Right atrium auricular region (tissue), 2 donors: ENCODE measurements around the gene TGM5. TPM values are rescaled to one million over a fixed set of nuclear protein-coding genes. Genes with fewer than 3 reads are reported as not detected.

Experiments
- DNase-seq: peaks from one replicate; pipeline ENCODE4 v3.0.0-alpha.2; 2019; ENCODE audit warnings: low spot score
- H3K27ac ChIP-seq, 2 donors: fragments of 200-600 bp; sonication (generic); 1 replicate in 1 of 2; 2 replicates in 1 of 2; pipeline ENCODE4 v1.5.1; 2016 to 2019
- H3K27me3 ChIP-seq, 2 donors: fragments of 200-600 bp; sonication (generic); one replicate each; pipeline versions ENCODE4 v1.5.1 to v1.6.0; 2017 to 2019
- H3K36me3 ChIP-seq: fragments of 200-600 bp; sonication (generic); one replicate; pipeline ENCODE4 v1.5.1; 2016
- H3K4me1 ChIP-seq, 2 donors: fragments of 200-600 bp; sonication (generic); one replicate each; pipeline versions ENCODE4 v1.5.1 to v1.6.0; 2017 to 2019
- H3K4me3 ChIP-seq, 2 donors: fragments of 200-600 bp; sonication (generic); 1 replicate in 1 of 2; 2 replicates in 1 of 2; pipeline ENCODE4 v1.5.1; 2017 to 2019; ENCODE audit warnings: mild to moderate bottlenecking in 1 of 2, moderate library complexity in 1 of 2
- H3K9me3 ChIP-seq, 2 donors: fragments of 200-600 bp; sonication (generic); one replicate each; pipeline ENCODE4 v1.5.1; 2019
- CTCF ChIP-seq, 2 donors: fragments of 200-600 bp; sonication (generic); IDR thresholded peaks; one replicate each; pipeline ENCODE4 v1.5.1; 2019; ENCODE audit warnings: antibody characterized with exemption in 2 of 2
- total RNA-seq, 2 donors: library from RNA; depleted of rRNA; stranded (reverse); fragments of >200 nt; gene quantifications; one replicate each; pipeline ENCODE4 v1.1.0, GENCODE V29; 2016

Gene TGM5
- total RNA-seq, 2 donors from 2014 or later = 0.15 TPM; not detected in 1

GRCh38 chr15:43286074-43286473 is 19.3 kb upstream of the TGM5 start:
- Histone ChIP-seq H3K27ac (no peak overlapping the region), H3K4me1 (no peaks in the 10 kb centered on the region), H3K36me3 (no peaks in the 10 kb centered on the region), H3K27me3 (no peaks in the 10 kb centered on the region), H3K9me3 (no peaks in the 10 kb centered on the region), H3K4me3 (no peak overlapping the region)
- DNase-seq = peak; percentile 53
- TF ChIP-seq CTCF (IDR thresholded peaks at IDR 0.05) = no peak

GRCh38 chr15:43285609-43286037 is 18.9 kb upstream of the TGM5 start:
- Histone ChIP-seq H3K27ac (no peak overlapping the region), H3K4me3 (no peak overlapping the region), H3K4me1 (no peaks in the 10 kb centered on the region), H3K36me3 (no peaks in the 10 kb centered on the region), H3K27me3 (no peaks in the 10 kb centered on the region), H3K9me3 (no peaks in the 10 kb centered on the region)
- peak; percentile 82 to 84 for TF ChIP-seq CTCF (IDR thresholded peaks at IDR 0.05)
- peak; percentile 59 for DNase-seq

- Histone ChIP-seq H3K27me3 (no peaks in the 10 kb centered on the region), H3K27ac (no peak overlapping the region), H3K36me3 (no peaks in the 10 kb centered on the region), H3K4me3 (no peak overlapping the region), H3K4me1 (no peaks in the 10 kb centered on the region), H3K9me3 (no peaks in the 10 kb centered on the region)
- no peak for TF ChIP-seq CTCF (IDR thresholded peaks at IDR 0.05)
- DNase-seq = no peak
Observed at GRCh38 chr15:43283526-43283925, 16.8 kb upstream of the TGM5 start.

- no peak for DNase-seq
- Histone ChIP-seq H3K36me3 (no peaks in the 10 kb centered on the region), H3K27ac (no peak overlapping the region), H3K4me3 (no peak overlapping the region), H3K27me3 (no peaks in the 10 kb centered on the region), H3K4me1 (no peaks in the 10 kb centered on the region), H3K9me3 (no peaks in the 10 kb centered on the region)
- no peak for TF ChIP-seq CTCF (IDR thresholded peaks at IDR 0.05)
Observed at GRCh38 chr15:43281926-43282602, 15.3 kb upstream of the TGM5 start.

GRCh38 chr15:43280996-43281395 is 14.3 kb upstream of the TGM5 start:
- Histone ChIP-seq H3K27me3 (no peaks in the 10 kb centered on the region), H3K27ac (no peak overlapping the region), H3K36me3 (no peaks in the 10 kb centered on the region), H3K4me1 (no peaks in the 10 kb centered on the region), H3K4me3 (no peak overlapping the region), H3K9me3 (no peaks in the 10 kb centered on the region)
- DNase-seq = no peak
- TF ChIP-seq CTCF (IDR thresholded peaks at IDR 0.05) = no peak

GRCh38 chr15:43279496-43279895 is 12.8 kb upstream of the TGM5 start:
- DNase-seq = no peak
- Histone ChIP-seq H3K36me3 (no peaks in the 10 kb centered on the region), H3K27ac (no peak overlapping the region), H3K4me1 (no peaks in the 10 kb centered on the region), H3K9me3 (no peaks in the 10 kb centered on the region), H3K27me3 (no peaks in the 10 kb centered on the region), H3K4me3 (no peak overlapping the region)
- no peak for TF ChIP-seq CTCF (IDR thresholded peaks at IDR 0.05)
